Choroid plexus epithelial cell (primary cell): ENCODE results near the gene NGF.

Experiments
- DNase-seq: peaks from one replicate; pipeline ENCODE4 v3.0.0-alpha.2; 2010; ENCODE audit warnings: low read depth
- H3K4me3 ChIP-seq: 2 replicates; pipeline ENCODE4 v1.5.1; 2011; ENCODE audit warnings: low read depth, mild to moderate bottlenecking, control low read depth, low read length, moderate library complexity
- TF ChIP-seq, protein P1 (sequence below): conservative IDR thresholded peaks from 2 replicates; pipeline ENCODE4 v1.5.1; 2011; ENCODE audit warnings: low read depth, mild to moderate bottlenecking, control low read depth, inconsistent platforms, low read length, moderate library complexity

NGF gene

DNA sequence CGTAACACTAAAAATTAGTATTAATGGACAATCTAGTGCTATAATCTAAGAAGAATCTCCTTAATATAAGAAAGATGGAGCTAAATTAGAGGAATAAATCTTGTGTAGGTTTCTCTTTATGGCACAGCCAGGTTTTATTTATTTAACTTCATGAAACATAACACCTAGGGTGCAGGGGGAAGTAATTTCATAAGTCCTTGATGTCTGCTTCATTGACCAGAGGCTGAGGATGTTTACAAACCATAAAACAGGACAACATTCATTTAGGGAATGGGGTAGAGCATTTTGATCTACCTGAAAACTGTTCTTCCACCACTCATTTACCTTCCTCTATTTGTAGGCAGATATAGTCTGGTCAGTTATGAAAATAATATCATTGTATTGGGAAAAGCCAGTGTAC lies 95.5 kb downstream of the NGF start:
- no peak for DNase-seq
- TF ChIP-seq, protein P1, sequence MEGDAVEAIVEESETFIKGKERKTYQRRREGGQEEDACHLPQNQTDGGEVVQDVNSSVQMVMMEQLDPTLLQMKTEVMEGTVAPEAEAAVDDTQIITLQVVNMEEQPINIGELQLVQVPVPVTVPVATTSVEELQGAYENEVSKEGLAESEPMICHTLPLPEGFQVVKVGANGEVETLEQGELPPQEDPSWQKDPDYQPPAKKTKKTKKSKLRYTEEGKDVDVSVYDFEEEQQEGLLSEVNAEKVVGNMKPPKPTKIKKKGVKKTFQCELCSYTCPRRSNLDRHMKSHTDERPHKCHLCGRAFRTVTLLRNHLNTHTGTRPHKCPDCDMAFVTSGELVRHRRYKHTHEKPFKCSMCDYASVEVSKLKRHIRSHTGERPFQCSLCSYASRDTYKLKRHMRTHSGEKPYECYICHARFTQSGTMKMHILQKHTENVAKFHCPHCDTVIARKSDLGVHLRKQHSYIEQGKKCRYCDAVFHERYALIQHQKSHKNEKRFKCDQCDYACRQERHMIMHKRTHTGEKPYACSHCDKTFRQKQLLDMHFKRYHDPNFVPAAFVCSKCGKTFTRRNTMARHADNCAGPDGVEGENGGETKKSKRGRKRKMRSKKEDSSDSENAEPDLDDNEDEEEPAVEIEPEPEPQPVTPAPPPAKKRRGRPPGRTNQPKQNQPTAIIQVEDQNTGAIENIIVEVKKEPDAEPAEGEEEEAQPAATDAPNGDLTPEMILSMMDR, result no peak
- no peak overlapping the region for H3K4me3 ChIP-seq

DNA sequence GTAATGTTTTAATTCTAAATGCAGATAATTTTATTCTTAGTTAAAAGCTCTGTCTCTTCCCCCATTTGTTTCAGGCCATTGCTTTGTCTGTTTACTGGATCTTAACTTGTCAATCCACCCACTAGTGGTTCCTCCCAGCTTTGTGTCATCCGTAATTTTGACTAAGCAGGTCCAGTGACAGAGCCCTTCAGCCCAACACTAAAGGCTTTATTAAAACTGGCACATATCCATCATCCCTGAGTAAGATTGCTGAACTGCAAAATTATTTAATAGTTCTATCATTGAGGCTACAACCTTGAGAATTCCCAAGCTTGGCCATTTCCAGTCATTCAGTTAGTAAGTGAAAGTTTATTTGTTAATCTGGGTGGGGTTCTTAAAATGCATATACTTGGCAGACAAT lies 96.7 kb downstream of the NGF start:
- no peak for DNase-seq
- no peak overlapping the region for H3K4me3 ChIP-seq
- TF ChIP-seq, protein P1, result no peak

DNA sequence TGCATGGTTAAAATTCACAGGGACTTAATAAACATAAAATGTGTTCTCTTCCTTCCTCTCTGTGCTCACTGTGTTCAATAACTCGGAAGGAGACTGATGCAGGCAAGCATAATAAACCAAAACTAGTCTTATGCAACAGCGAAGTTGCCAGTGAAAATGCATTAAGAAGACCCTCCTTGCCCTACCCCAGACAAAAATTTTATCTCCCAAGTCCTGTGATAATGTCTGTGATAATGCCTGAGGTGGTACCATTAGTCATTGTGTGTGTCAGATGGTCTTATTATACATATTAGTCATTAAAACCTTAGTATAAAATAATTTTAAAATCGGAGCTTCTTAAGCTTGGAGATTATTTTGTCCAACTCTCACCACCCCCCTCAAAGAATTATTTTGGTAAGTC lies 97.8 kb downstream of the NGF start:
- no peak overlapping the region for H3K4me3 ChIP-seq
- no peak for DNase-seq
- TF ChIP-seq, protein P1, result no peak

DNA sequence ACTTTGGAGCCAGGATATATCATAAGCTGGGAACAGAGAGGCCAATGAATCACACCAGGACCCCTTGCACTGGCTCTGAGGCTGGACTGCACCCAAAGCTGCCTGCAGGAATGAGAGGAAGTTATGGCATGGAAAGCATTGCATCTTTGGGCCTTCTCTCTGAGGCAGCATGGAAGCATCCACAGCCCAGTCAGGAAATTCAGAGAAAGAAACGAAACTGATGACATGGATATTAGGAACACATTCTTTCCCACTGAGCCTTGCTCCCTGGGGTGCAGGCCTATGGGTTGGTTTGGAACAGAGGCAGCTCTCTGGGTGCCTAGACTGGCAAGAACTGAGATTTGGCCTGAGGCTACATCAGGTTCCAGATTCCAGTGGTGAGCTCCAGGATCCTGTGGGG lies 98.6 kb downstream of the NGF start:
- H3K4me3 ChIP-seq, result no peak overlapping the region
- DNase-seq, result peak; percentile 42
- TF ChIP-seq, protein P1, result no peak

DNA sequence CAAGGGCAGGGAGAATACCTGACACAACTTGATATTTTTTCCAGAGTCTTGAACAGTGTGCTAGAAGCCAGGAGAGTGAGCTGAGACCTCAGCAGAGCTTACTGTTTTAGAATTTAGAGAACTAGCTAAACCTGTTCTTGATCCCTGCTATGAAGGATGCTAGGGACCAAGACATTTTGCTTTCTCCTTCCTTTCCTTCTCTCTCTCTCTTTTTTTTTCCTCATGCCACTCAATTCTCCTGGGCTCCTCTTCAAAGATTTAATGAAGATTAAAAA lies 99.0 kb downstream of the NGF start:
- H3K4me3 ChIP-seq, result no peak overlapping the region
- TF ChIP-seq, protein P1, result no peak
- no peak for DNase-seq

DNA sequence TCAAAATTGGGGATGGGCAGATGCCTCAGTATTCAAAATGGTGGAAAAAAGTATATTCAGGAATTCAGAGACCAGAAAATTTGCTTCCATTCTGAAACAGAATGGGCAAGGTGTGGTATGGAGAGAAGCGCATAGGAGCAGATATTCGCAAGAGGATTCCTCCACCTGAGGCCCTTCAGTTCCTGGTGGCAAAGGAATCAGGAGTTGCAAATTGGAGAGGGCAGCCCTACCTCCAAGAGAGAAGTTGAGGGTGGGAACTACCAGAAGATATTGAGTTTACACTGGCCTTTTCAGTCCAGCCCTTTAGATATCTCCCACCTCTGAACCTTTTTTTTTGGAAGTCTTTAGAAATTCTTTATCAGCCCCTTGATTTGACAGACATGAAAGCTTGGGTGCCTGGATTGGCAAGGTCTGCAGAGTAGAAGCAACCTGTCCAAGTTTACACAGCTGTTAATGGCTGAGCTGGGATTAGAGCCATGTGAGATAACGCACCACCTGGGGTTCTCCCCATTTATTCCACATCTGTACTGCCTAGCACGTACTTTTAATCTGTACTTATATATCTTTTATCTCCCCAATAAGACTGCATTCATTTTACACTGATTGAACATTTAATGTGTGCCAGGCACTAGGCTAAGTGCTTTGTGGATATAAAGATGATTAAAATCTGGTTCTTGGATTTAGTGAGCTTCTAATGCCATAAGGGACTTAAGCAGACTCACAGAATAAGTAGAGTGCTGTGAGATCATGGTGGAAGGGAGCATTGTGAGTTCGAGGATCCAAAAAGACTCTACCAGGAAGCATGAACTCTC lies 99.5 kb downstream of the NGF start:
- H3K4me3 ChIP-seq, result no peak overlapping the region
- DNase-seq, result no peak
- TF ChIP-seq, protein P1, result no peak

DNA sequence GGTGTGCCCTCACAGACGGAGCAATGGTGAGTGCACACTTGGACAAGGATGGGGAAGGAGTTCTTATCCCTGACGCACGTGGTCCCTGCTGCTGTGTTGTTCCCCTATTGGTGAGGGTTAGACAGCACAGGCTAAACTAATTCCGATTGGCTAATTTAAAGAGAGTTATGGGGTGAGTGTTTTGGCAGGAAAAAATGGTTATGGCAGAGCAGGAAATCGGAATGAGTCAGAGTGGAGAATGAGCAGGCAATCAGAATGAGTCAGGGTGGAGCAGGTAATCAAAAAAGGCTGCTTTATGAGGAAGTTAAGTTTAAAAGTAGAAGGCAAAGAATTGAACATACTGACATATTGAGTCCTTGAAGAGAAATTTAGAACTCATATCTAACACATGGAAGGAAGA lies 100.5 kb downstream of the NGF start:
- no peak for DNase-seq
- H3K4me3 ChIP-seq, result no peak overlapping the region
- TF ChIP-seq, protein P1, result no peak
